ENCODE results near the gene NCAM2. TPM values are rescaled to one million over a fixed set of nuclear protein-coding genes. Genes with fewer than 3 reads are reported as not detected.

The NCAM2 gene
- total RNA-seq, 1 experiment from 2014 or later, result not detected

DNA sequence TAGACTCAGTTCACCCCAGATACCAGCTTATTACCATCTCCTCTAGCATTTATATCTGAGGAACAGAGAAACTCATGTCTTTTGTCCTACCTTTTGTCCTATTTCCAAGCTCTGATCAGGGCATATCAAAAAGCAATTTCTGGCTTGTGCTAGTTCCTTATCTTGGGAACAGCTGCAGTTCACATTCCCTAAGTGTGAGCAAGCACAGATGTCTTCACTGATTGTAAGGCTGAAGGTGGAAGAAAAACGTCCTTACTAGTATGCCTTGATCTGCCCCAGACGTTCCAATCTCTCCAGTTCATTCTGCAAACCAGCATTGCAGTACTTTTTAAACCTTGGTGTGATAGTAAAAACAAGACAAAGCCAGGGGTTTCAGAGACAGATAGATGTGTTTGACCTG, 139.8 kb downstream of the NCAM2 start:
- POLR2A ChIA-PET, result no interaction called here
- DNase-seq (ENCODE audit: low read depth, low spot score) (no peak), ATAC-seq (no peak)
- CTCF ChIA-PET, result no interaction called here
- TF ChIP-seq, protein P1, sequence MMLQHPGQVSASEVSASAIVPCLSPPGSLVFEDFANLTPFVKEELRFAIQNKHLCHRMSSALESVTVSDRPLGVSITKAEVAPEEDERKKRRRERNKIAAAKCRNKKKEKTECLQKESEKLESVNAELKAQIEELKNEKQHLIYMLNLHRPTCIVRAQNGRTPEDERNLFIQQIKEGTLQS (IDR thresholded peaks at IDR 0.05), result no peak
- TF ChIP-seq EZH2phosphoT487 (IDR thresholded peaks at IDR 0.05; ENCODE audit: borderline replicate concordance), result no peak
- no peak for TF ChIP-seq EZH2 (IDR thresholded peaks at IDR 0.05)
- TF ChIP-seq FOSL1 (IDR thresholded peaks at IDR 0.05; ENCODE audit: low read depth), result no peak
- intact Hi-C loops (cut with micrococcal nuclease), result no loop called here
- H4K20me1 ChIP-seq (ENCODE audit: insufficient read depth), result no peaks in the 10 kb centered on the region
- H3K79me2 ChIP-seq (ENCODE audit: insufficient read depth, low read length), result no peaks in the 10 kb centered on the region
- H3K27ac ChIP-seq (ENCODE audit: low read depth, low read length), result no peak overlapping the region
- no peak overlapping the region for H3K4me3 ChIP-seq (replicated peaks in 1 of 2; ENCODE audit: low read depth in 1 of 2, low read length in 2 of 2)
- H2AFZ ChIP-seq (ENCODE audit: low read depth, low read length, poor library complexity, severe bottlenecking), result no peak overlapping the region
- no peaks in the 10 kb centered on the region for H3K27me3 ChIP-seq (ENCODE audit: insufficient read depth, low read length)
- no TSS peak for BruUV-seq (replicated peaks)
- H3K4me2 ChIP-seq (ENCODE audit: low read length), result no peak overlapping the region
- H3K9me2 ChIP-seq (ENCODE audit: insufficient read depth), result no peaks in the 10 kb centered on the region
- no peaks in the 10 kb centered on the region for H3K4me1 ChIP-seq (ENCODE audit: control insufficient read depth in 1 of 2, insufficient read depth in 2 of 2, low read length in 2 of 2)
- H3K9me3 ChIP-seq (ENCODE audit: control insufficient read depth in 1 of 2, insufficient read depth in 1 of 2, low read depth in 1 of 2, low read length in 2 of 2), result peaks cover 14 to 19% of the 10 kb centered on the region in 2 experiments; a peak in 2 of 4 replicates
- RAD21 ChIA-PET (ENCODE audit: low non-redundant PET in 1 of 2, low total read pairs in 2 of 2, uncharacterized antibody in 2 of 2, unreplicated experiment in 2 of 2), result no interaction called here
- H3K36me3 ChIP-seq (ENCODE audit: control insufficient read depth in 1 of 2, insufficient read depth in 2 of 2, low read length in 2 of 2), result no peaks in the 10 kb centered on the region
- no peak overlapping the region for H3K9ac ChIP-seq (ENCODE audit: low read length)

DNA sequence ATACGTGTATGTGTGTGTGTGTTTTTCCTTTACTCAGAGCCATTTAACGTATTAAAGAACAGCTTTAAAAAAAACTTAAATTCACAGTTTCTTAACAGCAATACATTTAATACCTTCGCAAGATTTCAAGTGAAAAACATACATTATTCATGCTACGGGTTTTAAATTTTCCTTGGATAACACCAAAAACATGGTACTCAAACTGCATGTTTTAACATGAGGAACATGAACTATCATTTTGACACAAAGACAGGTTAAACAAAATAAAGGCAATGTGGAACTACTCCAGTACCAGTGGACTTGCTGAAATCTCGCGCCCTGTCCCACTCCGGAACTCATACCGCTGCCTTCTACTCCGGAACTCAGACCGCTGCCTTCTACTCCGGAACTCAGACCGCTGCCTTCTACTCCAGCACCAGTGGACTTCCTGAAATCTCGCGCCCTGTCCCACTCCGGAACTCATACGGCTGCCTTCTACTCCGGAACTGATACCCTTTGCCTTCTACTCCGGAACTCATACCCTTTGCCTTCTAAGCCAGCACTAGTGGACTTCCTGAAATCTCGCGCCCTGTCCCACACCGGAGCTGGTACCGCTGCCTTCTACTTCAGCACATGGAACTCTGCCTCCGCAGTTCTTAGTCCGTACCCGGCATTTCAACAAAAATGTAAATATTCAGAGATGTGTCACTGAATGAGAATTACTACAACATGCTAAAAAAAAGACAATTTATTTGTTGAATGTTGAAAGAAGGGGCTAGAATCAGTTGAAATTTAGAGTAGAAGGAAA, 148.6 kb downstream of the NCAM2 start:
- RAD21 ChIA-PET (ENCODE audit: low non-redundant PET in 1 of 2, low total read pairs in 2 of 2, uncharacterized antibody in 2 of 2, unreplicated experiment in 2 of 2), result no interaction called here
- Histone ChIP-seq H3K36me3 (ENCODE audit: control insufficient read depth in 1 of 2, insufficient read depth in 2 of 2, low read length in 2 of 2) (no peaks in the 10 kb centered on the region), H3K79me2 (ENCODE audit: insufficient read depth, low read length) (no peaks in the 10 kb centered on the region), H4K20me1 (ENCODE audit: insufficient read depth) (no peaks in the 10 kb centered on the region), H3K27me3 (ENCODE audit: insufficient read depth, low read length) (no peaks in the 10 kb centered on the region), H3K4me1 (ENCODE audit: control insufficient read depth in 1 of 2, insufficient read depth in 2 of 2, low read length in 2 of 2) (no peaks in the 10 kb centered on the region), H3K4me2 (ENCODE audit: low read length) (no peak overlapping the region), H3K4me3 (replicated peaks in 1 of 2; ENCODE audit: low read depth in 1 of 2, low read length in 2 of 2) (no peak overlapping the region), H3K27ac (ENCODE audit: low read depth, low read length) (no peak overlapping the region), H3K9me2 (ENCODE audit: insufficient read depth) (no peaks in the 10 kb centered on the region), H3K9me3 (ENCODE audit: control insufficient read depth in 1 of 2, insufficient read depth in 1 of 2, low read depth in 1 of 2, low read length in 2 of 2) (peaks cover 4 to 5% of the 10 kb centered on the region in 2 experiments; a peak in 2 of 4 replicates), H3K9ac (ENCODE audit: low read length) (no peak overlapping the region), H2AFZ (ENCODE audit: low read depth, low read length, poor library complexity, severe bottlenecking) (no peak overlapping the region)
- POLR2A ChIA-PET, result no interaction called here
- intact Hi-C loops (cut with micrococcal nuclease), result no loop called here
- ATAC-seq (no peak), DNase-seq (ENCODE audit: low read depth, low spot score) (no peak)
- TF ChIP-seq SIN3A (IDR thresholded peaks at IDR 0.05; ENCODE audit: low read depth) (no peak), CEBPB (IDR thresholded peaks at IDR 0.05; ENCODE audit: low read depth) (no peak), ELF1 (IDR thresholded peaks at IDR 0.05; ENCODE audit: borderline replicate concordance, low read depth) (no peak), ZNF274 (IDR thresholded peaks at IDR 0.05; ENCODE audit: low read depth, low read length) (no peak), ZFX (IDR thresholded peaks at IDR 0.05) (no peak), SP1 (IDR thresholded peaks at IDR 0.05; ENCODE audit: low read depth) (no peak)
- TF ChIP-seq, protein P1 (IDR thresholded peaks at IDR 0.05), result no peak
- TF ChIP-seq, protein P2, sequence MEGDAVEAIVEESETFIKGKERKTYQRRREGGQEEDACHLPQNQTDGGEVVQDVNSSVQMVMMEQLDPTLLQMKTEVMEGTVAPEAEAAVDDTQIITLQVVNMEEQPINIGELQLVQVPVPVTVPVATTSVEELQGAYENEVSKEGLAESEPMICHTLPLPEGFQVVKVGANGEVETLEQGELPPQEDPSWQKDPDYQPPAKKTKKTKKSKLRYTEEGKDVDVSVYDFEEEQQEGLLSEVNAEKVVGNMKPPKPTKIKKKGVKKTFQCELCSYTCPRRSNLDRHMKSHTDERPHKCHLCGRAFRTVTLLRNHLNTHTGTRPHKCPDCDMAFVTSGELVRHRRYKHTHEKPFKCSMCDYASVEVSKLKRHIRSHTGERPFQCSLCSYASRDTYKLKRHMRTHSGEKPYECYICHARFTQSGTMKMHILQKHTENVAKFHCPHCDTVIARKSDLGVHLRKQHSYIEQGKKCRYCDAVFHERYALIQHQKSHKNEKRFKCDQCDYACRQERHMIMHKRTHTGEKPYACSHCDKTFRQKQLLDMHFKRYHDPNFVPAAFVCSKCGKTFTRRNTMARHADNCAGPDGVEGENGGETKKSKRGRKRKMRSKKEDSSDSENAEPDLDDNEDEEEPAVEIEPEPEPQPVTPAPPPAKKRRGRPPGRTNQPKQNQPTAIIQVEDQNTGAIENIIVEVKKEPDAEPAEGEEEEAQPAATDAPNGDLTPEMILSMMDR (IDR thresholded peaks at IDR 0.05 in 2 of 3, conservative IDR thresholded peaks at IDR 0.05 in 1 of 3; ENCODE audit: borderline replicate concordance in 1 of 3, insufficient read depth in 1 of 3, low read depth in 2 of 3, low read length in 2 of 3), result no peak
- BruUV-seq (replicated peaks), result no TSS peak
- CTCF ChIA-PET, result no interaction called here

Data from HCT116 (cell line).